C4-2B (cell line): ENCODE data around the gene ZBTB49.

ENCODE experiments used
- CTCF ChIP-seq: fragments of 450-650 bp; conservative IDR thresholded peaks from 2 replicates; pipeline ENCODE4 v1.5.1; 2017; ENCODE audit warnings: mild to moderate bottlenecking
- ZFX ChIP-seq: fragments of 450-650 bp; IDR thresholded peaks from 2 replicates; pipeline ENCODE4 v1.6.1; 2017

DNA sequence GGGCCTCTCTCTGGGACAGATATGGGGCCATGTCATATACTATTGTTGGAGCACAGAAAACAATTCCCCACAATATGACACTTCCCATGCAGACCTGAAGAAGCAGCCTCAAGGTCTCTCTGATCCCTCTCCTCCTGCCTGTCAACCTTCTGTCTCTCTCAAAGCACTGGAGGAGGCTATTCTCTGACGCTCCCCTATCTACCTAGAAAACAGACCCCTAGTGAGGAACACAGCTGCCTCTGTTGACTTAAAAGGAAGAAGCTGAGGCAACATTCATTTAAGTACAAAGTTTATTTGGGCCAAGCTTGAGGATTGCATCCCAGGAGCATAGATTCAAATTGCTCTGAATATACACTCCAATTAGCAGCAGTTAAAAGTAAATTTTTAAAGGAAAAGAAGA lies 57.5 kb downstream of the ZBTB49 start:
- TF ChIP-seq CTCF (no peak), ZFX (no peak)
